Posterior vena cava (tissue), 2 donors: ENCODE data around the gene DDX46. TPM values are rescaled to one million over a fixed set of nuclear protein-coding genes. Genes with fewer than 3 reads are reported as not detected.
A peak's percentile ranks its signal among the peaks of the same experiment; 100 is the strongest.
"Not testable (repeated sequence)": the region's sequence is repeated elsewhere in the genome, so short reads cannot be mapped to it uniquely, and the experiment has no call there.

Experiments
- DNase-seq: peaks from one replicate; pipeline ENCODE4 v3.0.0-alpha.2; 2020; ENCODE audit warnings: low spot score
- intact Hi-C, 2 donors: fragments of 100-400 bp; cut with DNase I; formaldehyde crosslinking; loops; one replicate each; pipeline versions ENCODE4 v1.14.1 to v1.14.2; 2022 to 2023
- total RNA-seq, 2 donors: library from RNA; stranded (reverse); fragmentation: NEBNext Ultra II Directional; extraction: Animal tissue kit (Norgen Biotek cat#: 25700); gene quantifications; one replicate each; pipeline ENCODE4 v1.2.1, GENCODE V29; 2021
- donor health status: DM: yes; HTN: yes; CAD: no.
- donor health status: DM: yes; HTN: yes; CAD: no.

The DDX46 gene
- total RNA-seq, 2 donors from 2014 or later: 38.7 to 38.9 TPM

DNA sequence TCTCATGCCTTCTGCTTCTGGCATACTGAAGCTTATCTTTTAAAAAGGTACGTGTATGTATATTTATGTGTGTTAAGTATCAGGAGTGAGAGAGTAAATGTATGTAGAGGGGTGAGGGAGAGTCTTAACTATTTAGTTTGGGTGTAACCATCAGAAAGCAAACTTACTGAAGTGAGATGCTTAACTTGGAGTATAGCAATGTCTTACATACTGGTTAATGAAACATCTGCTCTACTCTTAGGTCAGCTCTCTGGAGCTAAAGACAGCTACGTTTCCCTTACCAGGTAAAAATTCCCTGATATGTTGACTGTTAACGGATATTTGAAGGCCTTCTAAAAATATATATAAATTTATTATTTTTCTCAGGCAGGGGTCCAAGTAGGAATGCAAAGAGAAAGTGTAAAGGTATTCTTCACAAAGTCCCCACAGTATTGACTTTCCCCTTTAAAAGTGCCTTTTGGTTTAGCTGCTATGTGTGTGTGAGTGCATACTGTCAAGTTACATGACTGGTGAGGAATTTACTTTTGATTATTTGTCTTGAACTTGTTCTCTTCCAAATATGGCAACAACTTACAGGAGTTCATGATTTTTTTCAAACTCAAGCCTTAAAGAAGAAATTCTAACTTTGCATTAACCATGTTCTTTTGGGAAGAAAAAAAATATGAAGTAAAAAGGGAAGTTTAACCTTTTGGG, 74.9 kb downstream of the DDX46 start:
- no peak for DNase-seq

DNA sequence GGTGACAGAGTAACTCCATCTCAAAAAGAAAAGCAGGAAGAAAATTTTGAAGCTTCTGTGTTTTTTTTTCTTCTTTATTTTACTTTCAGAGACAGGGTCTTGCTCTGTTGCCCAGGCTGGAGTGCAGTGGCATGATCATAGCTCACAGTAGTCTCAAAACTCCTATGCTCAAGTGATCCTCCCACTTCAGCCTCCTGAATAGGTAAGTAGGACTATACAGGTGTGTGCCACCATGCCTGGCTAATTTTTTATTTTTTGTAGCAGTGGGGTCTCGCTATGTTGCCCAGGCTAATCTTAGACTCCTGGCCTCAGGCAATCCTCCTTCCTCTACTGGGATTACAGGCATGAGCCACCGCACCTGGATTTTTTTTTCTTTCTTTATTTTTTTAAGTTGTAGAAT, 77.0 kb downstream of the DDX46 start:
- DNase-seq: no peak
- intact Hi-C loops: no loop called here

More for the DNA sequence above, 74.9 kb downstream of the DDX46 start:
- intact Hi-C loops: no loop called here

- no peak for DNase-seq
- intact Hi-C loops: no loop called here
Measured at GRCh38 chr5:134837530-134838181, 79.1 kb downstream of the DDX46 start.

DNA sequence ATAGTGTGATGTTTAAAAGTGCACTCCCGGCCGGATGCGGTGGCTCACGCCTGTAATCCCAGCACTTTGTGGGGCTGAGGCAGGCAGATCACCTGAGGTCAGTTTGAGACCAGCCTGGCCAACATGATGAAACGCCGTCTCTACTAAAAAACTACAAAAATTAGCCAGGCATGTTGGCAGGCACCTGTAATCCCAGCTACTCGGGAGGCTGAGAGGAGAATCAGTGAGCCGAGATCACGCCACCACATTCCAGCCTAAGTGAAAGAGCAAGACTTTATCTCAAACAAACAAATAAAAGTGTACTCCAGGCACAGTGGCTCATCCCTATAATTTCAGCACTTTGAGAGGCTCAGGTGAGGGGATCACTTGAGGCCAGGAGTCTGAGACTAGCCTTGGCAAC, 79.8 kb downstream of the DDX46 start:
- intact Hi-C loops: not testable (repeated sequence)

GRCh38 chr5:134840811-134841210, 82.2 kb downstream of the DDX46 start:
- intact Hi-C loops: loop anchor here in 1 of 2 donors (10.0 kb wide), 1 partner anchor 1204 kb away; no protein-coding TSS in a partner anchor

More for the DNA sequence above, 79.8 kb downstream of the DDX46 start:
- not testable (repeated sequence) for DNase-seq

DNA sequence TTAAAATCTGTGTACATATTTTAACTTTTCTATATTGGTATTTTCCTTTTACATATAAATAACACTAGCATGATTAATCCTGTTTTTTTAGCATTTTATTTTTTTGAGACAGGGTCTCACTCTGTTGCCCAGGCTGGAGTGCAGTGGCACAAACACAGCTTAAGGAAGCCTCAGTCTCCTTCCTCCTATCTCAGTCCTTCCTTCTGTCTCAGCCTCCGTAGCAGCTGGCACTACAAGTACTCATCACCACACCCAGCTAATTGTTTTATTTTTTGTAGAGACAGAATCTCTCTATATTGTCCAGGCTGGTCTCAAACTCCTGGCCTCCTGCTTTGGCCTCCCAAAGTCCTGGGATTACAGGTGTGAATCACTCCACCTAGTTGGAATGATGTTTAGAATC, 85.7 kb downstream of the DDX46 start:
- intact Hi-C loops: loop anchor here in 1 of 2 donors (10.0 kb wide), 1 partner anchor 1201 kb away; no protein-coding TSS in a partner anchor
- no peak for DNase-seq

More at GRCh38 chr5:134840811-134841210, 82.2 kb downstream of the DDX46 start:
- DNase-seq: no peak

DNA sequence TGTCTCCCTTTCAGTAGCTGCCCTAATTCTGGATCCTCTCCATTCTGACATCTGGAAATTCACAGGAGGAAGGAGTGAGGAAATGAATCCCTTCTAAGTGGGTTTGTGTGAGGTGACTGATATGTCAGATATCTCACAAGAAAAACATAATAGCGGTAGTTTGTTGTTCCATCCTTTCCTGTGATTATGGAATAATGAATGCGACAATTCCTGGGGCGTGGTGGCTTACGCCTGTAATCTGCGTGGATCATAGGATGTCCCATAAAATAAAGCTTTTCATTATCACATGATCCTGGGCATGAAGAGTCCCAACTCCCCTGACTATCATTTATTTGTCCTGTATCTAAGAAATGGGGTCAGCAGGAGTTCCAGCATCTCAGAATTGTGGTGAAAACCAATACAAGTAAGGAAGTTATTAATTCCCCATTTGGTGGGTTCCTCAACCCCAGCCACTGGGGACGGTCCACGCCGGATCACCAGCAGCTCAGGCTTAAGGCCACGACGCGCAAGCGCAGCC, 86.8 kb downstream of the DDX46 start:
- intact Hi-C loops: loop anchor here in 1 of 2 donors (10.0 kb wide), 1 partner anchor 1199 kb away; no protein-coding TSS in a partner anchor
- no peak for DNase-seq

- intact Hi-C loops: loop anchor here in 1 of 2 donors (10.0 kb wide), 1 partner anchor 1199 kb away; no protein-coding TSS in a partner anchor
- peak; percentile 99 for DNase-seq
Measured at GRCh38 chr5:134845852-134846640, 87.5 kb downstream of the DDX46 start, which contains the start of gene C5orf24. TSS of gene C5orf24 (plus strand) at chr5:134845968. CDS start at chr5:134854901, 8,933 bp downstream.

DNA sequence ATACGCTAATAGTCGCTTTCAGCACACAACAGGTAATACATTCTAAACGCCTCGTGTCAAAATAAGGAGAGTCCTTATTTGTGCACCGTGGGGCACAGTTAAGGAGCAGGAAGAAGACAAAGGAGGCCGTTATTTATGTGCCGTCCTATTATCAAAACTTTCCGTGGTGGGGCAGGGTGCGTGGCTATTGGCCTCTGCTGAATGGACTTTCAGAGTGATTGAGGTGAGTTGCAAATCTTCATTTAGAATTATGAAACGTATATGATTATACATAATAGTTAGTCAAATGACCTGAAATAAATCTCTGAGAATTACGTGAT, 88.0 kb downstream of the DDX46 start:
- intact Hi-C loops: loop anchor here in 1 of 2 donors (10.0 kb wide), 1 partner anchor 1198 kb away; no protein-coding TSS in a partner anchor
- no peak for DNase-seq

DNA sequence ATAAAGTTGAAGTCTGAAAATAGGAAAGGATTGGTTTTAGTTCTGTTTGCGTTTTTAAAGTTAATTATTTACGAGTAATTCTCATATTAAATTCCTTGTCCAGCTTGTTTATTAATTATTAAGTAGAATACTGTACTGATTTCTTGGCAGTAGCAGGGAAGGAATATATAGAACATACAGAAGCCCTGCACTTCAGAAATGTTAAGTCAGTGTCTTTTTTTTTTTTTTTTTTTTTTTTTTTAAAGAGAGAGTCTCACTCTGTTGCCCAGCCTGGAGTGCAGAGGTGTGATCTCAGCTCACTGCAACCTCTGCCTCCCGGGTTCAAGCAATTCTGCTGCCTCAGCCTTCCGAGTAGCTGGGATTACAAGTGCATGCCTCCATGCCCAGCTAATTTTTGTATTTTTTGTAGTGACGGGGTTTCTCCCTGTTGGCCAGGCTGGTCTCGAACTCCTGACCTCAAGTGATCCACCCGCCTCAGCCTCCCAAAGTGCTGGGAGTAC, 90.9 kb downstream of the DDX46 start:
- intact Hi-C loops: loop anchor here in 1 of 2 donors (10.0 kb wide), 1 partner anchor 1195 kb away; no protein-coding TSS in a partner anchor
- DNase-seq: peak; percentile 29

GRCh38 chr5:134851307-134851923, 92.8 kb downstream of the DDX46 start:
- no peak for DNase-seq
- intact Hi-C loops: no loop called here

GRCh38 chr5:134856465-134856864, 97.9 kb downstream of the DDX46 start:
- DNase-seq, intact Hi-C loops: not testable (repeated sequence)

GRCh38 chr5:134857401-134857800, 98.8 kb downstream of the DDX46 start:
- intact Hi-C loops: no loop called here

DNA sequence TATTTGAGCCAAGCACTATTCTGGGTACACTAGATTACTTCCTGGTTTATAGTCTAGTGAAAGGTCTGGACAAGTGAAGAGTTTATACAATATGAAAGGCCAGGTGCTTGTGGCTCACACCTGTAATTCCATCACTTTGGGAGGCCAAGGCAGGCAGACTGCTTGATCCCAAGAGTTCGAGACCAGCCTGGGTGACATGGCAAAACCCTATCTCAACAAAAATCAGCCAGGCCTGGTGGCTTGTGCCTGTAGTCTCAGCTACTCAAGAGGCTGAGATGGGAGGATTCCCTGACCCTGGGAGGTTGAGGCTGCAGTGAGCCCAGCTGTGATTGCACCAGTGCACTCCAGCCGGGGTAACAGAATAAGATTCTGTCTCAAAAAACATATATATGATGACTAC, 106.1 kb downstream of the DDX46 start:
- DNase-seq: no peak
- intact Hi-C loops: no loop called here

More at GRCh38 chr5:134857401-134857800, 98.8 kb downstream of the DDX46 start:
- DNase-seq: no peak

DNA sequence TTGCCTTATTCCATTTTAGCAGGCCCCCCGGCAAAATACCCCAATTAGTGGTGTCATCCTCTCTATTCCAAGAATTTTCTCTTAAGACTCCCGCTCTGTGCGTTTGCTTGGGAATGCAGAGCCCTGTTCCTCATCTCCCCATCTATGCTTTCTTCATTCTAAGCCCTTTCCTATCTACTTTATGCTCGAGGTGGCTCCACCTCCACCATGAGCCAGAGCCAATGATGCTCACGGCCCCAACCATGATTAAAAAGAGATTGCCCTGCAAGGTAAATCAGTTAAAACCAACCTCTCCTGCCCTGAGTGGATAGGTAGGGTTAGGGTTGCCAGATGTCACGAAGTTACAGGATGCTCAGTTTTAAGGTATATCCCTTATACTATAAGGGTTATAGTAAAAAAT, 114.9 kb downstream of the DDX46 start:
- no peak for DNase-seq
- intact Hi-C loops: no loop called here

GRCh38 chr5:134873987-134874830, 115.6 kb downstream of the DDX46 start, which contains the start of gene TXNDC15:
TSS of gene TXNDC15 (plus strand) at chr5:134874371. CDS start at chr5:134874428, 57 bp downstream.
- peak; percentile 97 for DNase-seq
- intact Hi-C loops: no loop called here

- intact Hi-C loops: no loop called here
- peak; percentile 88 for DNase-seq
Measured at GRCh38 chr5:134874831-134875655, 116.5 kb downstream of the DDX46 start.
